HG03175 (cell line): Measurements from ENCODE around the gene SMC1B.
"Not testable (repeated sequence)": the region's sequence is repeated elsewhere in the genome, so short reads cannot be mapped to it uniquely, and the experiment has no call there.

Source experiments
- ATAC-seq: cut with Tn5 transposase; IDR thresholded peaks from one replicate; pipeline ENCODE4 v1.9.1; 2021; ENCODE audit warnings: mild to moderate bottlenecking, moderate library complexity; ENCODE audit not compliant: unreplicated experiment

Gene SMC1B

GRCh38 chr22:45413368-45414211, at the start of gene SMC1B, which contains the start of gene RIBC2:
Gene SMC1B, minus strand, starts transcription at chr22:45413599. Its CDS starts 32 bp downstream, at chr22:45413567.
Gene RIBC2, plus strand, starts transcription at chr22:45413693. Its CDS starts 194 bp downstream, at chr22:45413887.
- ATAC-seq = no peak

DNA sequence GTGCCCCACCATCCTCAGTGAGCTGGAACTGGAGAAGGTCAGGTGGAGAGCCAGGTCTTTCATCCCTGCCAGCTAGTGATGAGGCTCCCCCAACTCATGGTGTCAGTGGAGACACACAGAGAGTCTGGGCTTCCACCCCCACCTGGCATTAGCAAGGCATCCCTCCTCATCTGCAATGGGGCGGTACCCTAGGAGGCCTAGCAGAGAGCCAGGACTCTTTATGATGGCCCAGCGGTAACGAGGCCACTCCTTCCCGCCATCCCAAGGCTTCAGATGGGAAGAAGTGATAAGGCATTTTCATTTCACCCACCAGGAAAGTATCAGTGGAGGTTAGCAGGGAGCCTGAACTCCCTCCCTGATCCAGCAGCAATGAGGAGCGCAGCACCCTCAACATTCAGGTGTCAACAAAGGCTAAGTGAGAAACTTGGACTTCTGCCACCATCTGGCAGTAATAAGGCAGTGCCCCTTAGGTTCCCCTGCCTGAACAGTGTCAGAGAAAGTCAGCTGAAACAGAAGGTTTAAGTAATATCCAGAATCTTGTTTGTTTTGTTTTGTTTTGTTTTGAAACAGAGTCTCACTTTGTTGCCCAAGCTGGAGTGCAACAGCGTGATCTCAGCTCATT, 48.7 kb upstream of the SMC1B start:
- ATAC-seq = no peak

DNA sequence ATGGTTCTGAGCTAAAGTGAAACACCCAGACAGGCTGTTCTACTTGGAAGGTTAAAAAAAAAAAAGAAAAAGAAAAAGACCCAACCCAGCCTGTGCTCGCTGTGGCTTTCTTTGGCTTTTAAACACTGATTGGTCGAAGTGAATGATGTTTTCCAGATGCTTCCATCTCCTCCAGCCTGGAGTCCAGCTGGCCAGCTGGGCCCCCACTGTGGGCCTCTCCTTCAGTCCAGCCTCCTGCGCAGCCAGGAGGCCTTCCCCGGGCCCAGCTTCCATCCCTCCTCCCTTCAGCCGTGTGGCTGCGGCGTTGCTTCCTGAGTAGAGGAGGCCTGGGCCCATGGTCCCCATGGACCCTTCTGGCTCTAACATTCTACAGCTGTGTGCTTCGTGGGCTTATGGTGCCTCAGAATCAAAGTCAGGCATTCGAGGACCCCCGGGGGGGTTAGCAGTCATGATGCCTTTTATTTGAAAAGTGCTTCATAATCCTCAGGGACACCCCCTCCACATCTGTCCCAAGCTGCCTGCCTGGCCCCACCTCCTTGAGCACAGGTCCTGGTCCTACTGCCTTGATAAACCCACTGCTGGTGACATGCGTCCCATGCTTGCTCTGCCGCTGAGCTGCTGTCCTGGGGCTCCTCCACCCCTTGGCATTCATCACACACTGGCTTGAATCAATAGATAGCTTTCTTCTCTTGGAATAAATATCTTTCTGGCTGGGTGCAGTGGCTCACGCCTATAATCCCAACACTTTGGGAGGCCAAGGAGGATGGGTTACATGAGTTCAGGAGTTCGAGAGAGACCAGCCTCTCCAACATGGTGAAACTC, 47.1 kb upstream of the SMC1B start:
- ATAC-seq = no peak

GRCh38 chr22:45459235-45459634, 45.8 kb upstream of the SMC1B start:
- no peak for ATAC-seq

- no peak for ATAC-seq
These were observed 45.1 kb upstream of the SMC1B start for GRCh38 chr22:45458532-45458931.

DNA sequence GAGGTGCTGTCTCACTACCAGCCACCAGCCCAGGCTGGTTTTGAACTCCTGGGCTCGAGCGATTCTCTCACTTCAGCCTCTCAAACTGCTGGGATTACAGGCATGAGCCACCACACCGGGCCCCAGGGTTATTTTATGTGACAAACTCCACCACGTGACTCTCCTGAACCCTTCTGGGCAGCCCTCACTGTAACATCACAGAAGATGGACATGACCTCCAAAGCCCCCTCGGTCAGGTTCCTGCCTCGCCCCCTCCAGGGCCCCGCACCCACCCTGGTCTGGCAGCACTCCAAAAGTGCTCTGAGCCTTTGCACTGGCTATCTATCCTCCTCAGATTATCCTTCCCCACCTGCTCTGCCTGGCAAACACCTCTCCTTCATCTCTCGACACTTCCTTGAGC, 43.4 kb upstream of the SMC1B start:
- ATAC-seq = no peak

- no peak for ATAC-seq
These were observed 42.2 kb upstream of the SMC1B start for GRCh38 chr22:45455621-45456020.

DNA sequence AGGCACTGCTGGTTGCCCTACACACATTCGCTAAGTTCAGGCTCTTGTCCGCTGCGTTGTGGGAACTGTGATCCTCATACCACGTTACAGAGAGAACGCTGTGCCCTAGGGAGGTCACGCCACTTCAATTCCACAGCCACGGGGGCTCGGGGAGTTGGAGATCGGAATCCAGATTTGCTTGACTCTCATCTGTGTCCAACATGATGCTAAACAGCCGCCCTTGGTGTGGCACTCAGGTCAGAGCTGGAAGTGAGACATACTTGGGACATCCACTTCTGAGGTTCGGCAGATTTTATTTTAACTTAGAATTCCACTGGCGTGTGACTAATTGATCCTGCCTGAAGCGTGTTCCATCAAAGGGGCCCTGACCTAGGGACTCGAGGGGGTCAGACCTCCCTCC, 41.8 kb upstream of the SMC1B start:
- ATAC-seq = no peak

DNA sequence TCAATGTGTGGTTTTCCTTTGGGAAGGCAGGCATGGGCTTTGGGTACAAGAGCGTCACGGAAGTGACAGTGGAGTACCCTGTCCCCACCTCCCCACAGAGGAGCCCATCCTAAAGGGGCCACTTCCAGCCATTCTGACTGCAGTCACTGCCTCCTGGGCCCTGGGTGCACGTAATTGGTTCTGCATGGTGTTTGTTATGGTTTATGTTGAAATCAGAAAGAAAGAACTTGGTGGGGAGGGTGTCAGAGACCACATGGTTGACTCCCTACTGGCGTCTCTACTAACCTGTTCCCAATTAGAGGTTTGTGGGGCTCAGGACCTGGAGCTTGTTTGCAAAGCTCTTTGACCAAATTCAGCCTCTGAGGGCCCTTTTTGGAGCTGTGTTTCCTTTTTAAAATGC, 40.9 kb upstream of the SMC1B start:
- ATAC-seq = no peak

DNA sequence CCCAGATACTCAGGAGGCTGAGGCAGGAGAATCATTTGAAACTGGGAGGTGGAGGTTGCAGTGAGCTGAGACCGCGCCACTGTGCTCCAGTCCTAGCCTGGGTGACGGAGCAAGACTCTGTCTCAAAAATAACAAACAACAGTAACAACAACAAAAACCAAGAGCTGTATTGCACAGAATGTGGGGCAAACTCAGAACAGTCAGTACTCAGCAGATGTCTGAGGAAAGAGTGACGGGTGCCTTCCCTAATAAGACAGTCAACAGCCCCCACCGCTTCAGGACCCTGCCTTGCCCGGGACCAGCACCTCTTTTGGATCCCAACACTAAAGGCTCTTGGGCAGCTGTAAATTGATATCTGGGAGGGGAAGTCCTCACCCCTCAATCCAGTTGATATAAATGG, 40.4 kb upstream of the SMC1B start:
- ATAC-seq = no peak

- no peak for ATAC-seq
These were observed 39.4 kb upstream of the SMC1B start for GRCh38 chr22:45452565-45453379.

DNA sequence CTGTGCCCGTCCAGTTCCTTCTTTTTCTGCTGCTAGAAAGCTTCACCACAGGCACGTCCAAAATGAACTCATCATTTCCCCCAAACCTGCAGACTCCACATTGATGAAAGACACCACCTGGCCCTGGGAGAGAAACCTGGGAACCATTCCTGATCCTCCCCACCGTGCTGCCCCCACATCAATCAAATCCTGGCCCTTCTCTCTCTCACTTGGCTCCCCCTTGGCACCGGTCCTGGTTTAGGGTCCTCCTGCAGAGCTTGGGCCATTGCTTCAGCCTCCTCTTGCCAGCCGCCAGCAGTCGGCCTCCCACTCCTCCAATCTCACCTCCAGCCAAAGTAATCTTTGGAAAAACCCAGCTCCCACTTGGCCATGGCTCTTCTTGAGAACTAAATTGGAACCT, 38.6 kb upstream of the SMC1B start:
- ATAC-seq = no peak

DNA sequence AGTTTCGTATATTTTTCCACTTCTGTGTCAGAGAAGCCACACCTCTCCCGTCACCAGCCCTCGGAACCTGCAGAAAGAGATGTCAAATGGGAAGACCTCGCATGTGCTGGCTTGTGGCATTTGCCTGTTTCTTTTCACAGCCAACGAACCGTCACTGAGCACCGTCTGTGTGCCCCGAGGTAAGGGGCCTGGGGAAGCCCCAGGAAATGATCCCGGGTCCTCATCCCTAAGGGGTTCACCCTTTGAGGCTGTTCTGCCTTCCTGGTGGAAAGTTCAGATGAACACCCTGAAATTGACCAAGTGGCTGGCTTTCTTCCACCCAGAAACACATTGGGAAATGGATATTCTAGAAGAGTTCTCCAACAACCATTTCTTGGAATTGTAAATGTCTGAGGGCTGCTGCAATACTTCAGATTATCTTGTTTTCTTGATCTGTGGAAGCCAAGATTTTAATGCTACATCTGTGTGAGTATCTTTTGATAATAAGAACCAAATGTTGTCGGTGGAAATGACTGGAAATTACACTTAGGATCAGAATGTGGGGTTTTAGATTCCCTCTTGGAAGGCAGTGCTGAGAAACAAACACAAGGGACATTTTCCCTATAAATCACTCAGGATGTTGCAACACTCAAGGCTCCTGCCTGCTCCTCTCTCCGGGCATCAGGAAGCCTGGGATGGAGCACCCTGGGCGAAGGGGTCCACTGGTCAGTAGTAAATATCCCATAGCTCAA, 37.7 kb upstream of the SMC1B start:
- no peak for ATAC-seq

GRCh38 chr22:45450101-45450785, 36.8 kb upstream of the SMC1B start:
- no peak for ATAC-seq

- not testable (repeated sequence) for ATAC-seq
These were observed 36.0 kb upstream of the SMC1B start for GRCh38 chr22:45449442-45449841.

- ATAC-seq = no peak
These were observed 35.0 kb upstream of the SMC1B start for GRCh38 chr22:45448431-45448830.

- not testable (repeated sequence) for ATAC-seq
These were observed 34.2 kb upstream of the SMC1B start for GRCh38 chr22:45447596-45447995.

DNA sequence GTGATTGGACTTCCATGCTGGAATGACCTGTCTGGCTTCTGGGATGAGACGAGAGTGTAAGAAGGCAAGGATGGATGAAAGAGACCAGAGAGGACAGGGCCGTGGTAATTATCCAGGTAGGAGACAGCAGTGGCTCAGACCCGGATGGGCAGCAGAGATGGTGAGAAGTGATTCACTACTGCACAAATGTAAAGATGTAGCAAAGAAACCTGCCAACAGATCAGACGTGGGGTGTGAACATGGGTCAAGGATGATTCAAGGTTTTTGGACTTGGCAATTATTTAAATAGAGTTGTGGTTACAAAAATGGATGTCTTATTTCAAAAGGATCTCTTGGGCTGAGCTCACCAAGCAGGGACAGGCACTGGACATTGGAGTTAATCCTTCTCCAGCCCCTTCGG, 32.8 kb upstream of the SMC1B start:
- ATAC-seq = no peak

DNA sequence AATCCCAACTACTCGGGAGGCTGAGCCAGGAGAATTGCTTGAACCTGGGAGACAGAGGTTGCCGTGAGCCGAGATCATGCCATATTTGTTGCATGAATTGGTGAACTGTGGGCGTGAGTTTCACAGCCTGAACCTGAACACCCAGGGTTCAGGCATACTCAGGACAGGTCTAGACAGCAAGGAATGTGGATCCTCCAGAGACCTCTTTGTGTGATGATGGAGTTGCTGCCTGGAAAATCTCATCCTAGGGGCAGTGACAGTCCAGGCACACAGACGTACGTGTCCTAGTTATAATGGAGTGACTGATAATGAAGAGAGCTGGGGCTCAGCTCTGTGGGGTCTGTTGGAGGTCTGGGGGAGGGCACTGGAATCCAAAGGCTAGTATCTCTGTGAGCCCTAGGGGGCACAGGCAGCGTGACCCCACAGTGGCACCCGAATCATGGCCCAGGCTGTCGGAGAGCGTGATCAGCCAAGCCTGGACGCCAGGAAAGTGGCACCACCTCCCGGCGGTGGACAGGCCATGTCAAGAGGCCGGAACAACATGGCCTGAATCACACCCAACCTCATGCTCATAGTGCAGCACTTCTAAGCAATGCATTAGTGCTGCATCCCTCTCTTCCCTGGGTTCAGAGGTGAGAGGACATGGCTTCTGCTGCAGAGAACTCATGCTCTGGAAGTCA, 31.8 kb upstream of the SMC1B start:
- ATAC-seq = no peak
